ENCODE data around the gene TLK2.

GRCh38 chr17:62456016-62456415, 22.6 kb upstream of the TLK2 start:
- TF ChIP-seq CTCF (IDR thresholded peaks at IDR 0.05) (no peak), POLR2AphosphoS5 (IDR thresholded peaks at IDR 0.05) (no peak), POLR2A (IDR thresholded peaks at IDR 0.05) (no peak)

Measured in sigmoid colon (tissue), 4 donors.